Measurements from ENCODE around the gene QRFPR.
"Not testable (repeated sequence)": the region's sequence is repeated elsewhere in the genome, so short reads cannot be mapped to it uniquely, and the experiment has no call there.

QRFPR gene

DNA sequence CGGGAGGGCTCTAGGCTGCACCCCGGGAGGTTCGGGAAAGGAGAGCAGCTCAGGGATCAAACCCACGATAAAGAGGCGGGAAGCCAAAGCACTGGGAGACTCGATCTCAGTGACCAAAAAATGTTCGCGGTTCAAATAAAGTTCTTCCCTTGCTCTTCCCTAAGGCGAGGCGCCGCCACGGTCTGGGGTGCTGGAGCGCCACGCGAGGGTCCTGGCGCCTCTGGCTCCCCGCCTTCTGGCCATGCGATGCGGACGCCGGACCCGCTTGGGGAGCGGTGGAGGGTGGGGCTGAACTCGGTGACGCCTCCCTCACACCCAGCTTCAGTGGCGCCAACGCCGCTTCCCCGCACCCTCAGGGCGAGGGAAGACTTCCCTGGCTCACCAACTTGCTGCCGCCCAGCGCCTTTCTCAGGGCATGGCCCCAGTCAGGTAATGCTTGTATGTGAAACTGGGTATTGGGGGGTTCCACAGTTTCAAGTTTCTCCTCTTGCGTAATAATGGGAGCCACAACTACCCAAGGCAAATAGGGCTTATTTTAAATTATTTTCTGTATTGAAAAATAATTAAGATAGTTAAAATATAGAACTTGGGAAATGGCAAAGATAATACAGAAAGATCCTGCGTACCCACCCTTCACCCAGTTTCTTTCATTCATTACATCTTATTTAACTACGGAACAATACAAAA, at the start of gene QRFPR:
QRFPR (minus strand) TSS at position 243 of the 687 bp plus-strand sequence. CDS start 371 bp downstream, outside the sequence.
- intact Hi-C loops (cut with DNase I; ENCODE audit: low total_unique reads), result no loop called here

DNA sequence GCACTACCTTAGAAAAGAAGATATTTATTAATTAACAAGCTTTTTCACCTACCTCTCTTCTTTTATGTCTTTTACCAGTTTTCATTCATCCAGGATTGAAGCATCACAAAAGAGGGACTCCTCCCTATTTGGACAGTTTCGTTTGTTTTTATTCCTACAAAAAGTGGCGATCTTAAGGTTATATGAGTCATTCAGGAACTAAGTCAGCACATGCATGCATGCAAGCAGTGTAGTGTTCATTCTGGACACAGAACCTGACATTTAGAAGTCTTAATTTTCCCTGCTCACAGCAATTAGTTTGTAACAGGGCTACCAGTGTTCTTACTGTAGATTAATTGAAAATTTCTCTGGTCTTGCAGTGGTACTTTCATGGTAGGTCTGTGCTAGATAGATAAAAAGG, 47.9 kb upstream of the QRFPR start:
- no peaks in the 10 kb centered on the region for H3K4me1 ChIP-seq
- DNase-seq, result no peak
- H3K9me3 ChIP-seq, result no peaks in the 10 kb centered on the region
- no peak overlapping the region for H3K4me3 ChIP-seq
- H3K27ac ChIP-seq, result no peak overlapping the region
- TF ChIP-seq, protein P1, sequence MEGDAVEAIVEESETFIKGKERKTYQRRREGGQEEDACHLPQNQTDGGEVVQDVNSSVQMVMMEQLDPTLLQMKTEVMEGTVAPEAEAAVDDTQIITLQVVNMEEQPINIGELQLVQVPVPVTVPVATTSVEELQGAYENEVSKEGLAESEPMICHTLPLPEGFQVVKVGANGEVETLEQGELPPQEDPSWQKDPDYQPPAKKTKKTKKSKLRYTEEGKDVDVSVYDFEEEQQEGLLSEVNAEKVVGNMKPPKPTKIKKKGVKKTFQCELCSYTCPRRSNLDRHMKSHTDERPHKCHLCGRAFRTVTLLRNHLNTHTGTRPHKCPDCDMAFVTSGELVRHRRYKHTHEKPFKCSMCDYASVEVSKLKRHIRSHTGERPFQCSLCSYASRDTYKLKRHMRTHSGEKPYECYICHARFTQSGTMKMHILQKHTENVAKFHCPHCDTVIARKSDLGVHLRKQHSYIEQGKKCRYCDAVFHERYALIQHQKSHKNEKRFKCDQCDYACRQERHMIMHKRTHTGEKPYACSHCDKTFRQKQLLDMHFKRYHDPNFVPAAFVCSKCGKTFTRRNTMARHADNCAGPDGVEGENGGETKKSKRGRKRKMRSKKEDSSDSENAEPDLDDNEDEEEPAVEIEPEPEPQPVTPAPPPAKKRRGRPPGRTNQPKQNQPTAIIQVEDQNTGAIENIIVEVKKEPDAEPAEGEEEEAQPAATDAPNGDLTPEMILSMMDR (IDR thresholded peaks at IDR 0.05), result no peak
- H3K27me3 ChIP-seq, result no peaks in the 10 kb centered on the region
- no peaks in the 10 kb centered on the region for H3K36me3 ChIP-seq
- intact Hi-C loops (cut with DNase I; ENCODE audit: low total_unique reads), result no loop called here

More for the DNA sequence above, at the start of gene QRFPR:
- H3K4me3 ChIP-seq, result peak within 1 kb of the TSS; percentile 1 to 38
- peaks cover 0 to 11% (median 9%) of the 10 kb centered on the region in 4 donors for H3K4me1 ChIP-seq
- no peaks in the 10 kb centered on the region for H3K9me3 ChIP-seq
- H3K36me3 ChIP-seq, result no peaks in the 10 kb centered on the region
- H3K27me3 ChIP-seq, result peaks cover 0 to 23% of the 10 kb centered on the region in 2 donors
- DNase-seq, result no peak
- TF ChIP-seq, protein P1 (IDR thresholded peaks at IDR 0.05), result no peak
- H3K27ac ChIP-seq, result no peak within 1 kb of the TSS

DNA sequence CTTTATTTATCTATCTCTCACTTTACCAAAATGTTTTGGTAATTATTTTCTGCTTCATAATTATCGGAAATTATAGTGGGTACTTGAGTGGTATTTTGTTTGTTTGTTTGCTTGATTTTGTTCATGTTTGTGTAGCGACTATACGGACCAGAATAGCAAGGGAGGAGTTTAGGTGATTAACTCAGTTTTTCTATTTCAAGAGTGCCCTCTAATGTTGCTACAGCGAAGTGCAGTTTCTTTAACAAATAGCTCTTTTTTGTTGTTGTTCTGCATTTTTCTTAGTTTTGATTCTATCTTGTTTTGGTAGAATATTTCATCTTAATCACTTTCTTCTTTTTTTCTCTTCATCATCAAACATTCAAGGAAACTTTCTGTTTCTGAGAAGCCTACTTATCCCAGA, 40.8 kb upstream of the QRFPR start:
- H3K27me3 ChIP-seq, result no peaks in the 10 kb centered on the region
- no peak overlapping the region for H3K27ac ChIP-seq
- TF ChIP-seq, protein P1 (IDR thresholded peaks at IDR 0.05), result no peak
- intact Hi-C loops (cut with DNase I; ENCODE audit: low total_unique reads), result no loop called here
- no peak overlapping the region for H3K4me3 ChIP-seq
- no peaks in the 10 kb centered on the region for H3K36me3 ChIP-seq
- H3K4me1 ChIP-seq, result no peaks in the 10 kb centered on the region
- DNase-seq, result no peak
- H3K9me3 ChIP-seq, result no peaks in the 10 kb centered on the region

DNA sequence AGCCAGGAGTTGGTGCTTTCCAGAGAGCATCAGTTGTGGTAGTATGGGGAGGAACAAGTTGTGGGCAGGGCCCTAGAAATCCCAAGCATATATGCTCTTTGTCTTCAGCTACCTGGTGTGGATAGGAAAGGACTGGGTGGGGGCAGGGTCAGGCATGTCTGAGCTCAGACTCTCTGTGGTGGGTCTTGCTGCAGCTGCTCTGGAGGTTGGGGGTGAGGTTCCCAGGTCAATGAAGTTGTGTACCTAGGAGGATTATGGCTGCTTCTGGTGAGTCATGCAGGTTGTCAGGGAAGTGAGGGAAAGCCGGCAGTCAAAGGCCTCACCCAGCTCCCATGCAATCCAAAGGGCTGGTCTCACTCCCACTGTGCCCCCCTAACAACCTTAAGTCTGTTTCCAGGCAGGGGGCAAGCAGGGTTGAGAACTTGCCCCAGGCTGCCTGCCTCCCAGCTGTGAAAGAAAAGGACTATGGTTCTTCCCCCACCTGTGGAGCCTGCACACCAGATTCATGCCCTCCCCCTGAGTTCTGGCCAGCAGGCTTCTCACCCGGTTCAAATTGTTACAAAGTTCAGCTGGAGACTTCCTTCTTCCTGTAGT, 30.4 kb upstream of the QRFPR start:
- no peaks in the 10 kb centered on the region for H3K27me3 ChIP-seq
- intact Hi-C loops (cut with DNase I; ENCODE audit: low total_unique reads), result no loop called here
- no peak for DNase-seq
- no peak overlapping the region for H3K4me3 ChIP-seq
- TF ChIP-seq, protein P1 (IDR thresholded peaks at IDR 0.05), result no peak
- H3K4me1 ChIP-seq, result no peaks in the 10 kb centered on the region
- no peaks in the 10 kb centered on the region for H3K36me3 ChIP-seq
- no peak overlapping the region for H3K27ac ChIP-seq
- peaks cover 0 to 4% (median 0%) of the 10 kb centered on the region in 3 donors for H3K9me3 ChIP-seq

DNA sequence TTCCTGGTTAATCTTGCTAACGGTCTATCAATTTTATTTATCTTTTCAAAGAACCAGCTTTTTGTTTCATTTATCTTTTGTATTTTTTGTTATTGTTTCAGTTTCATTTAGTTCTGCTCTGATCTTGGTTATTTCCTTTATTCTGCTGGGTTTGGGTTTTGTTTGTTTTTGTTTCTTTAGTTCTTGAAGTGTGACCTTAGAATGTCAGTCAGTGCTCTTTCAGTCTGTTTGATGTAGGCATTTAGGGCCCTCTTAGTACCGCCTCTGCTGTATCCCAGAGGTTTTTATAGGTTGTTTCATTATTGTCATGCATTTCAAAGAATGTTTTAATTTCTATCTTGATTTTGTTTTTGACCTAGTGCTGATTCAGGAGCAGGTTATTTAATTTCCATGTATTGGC, 27.7 kb upstream of the QRFPR start:
- H3K9me3 ChIP-seq; intact Hi-C loops (cut with DNase I; ENCODE audit: low total_unique reads); H3K27me3 ChIP-seq; DNase-seq; H3K4me1 ChIP-seq; H3K36me3 ChIP-seq; H3K4me3 ChIP-seq; H3K27ac ChIP-seq: not testable (repeated sequence)

DNA sequence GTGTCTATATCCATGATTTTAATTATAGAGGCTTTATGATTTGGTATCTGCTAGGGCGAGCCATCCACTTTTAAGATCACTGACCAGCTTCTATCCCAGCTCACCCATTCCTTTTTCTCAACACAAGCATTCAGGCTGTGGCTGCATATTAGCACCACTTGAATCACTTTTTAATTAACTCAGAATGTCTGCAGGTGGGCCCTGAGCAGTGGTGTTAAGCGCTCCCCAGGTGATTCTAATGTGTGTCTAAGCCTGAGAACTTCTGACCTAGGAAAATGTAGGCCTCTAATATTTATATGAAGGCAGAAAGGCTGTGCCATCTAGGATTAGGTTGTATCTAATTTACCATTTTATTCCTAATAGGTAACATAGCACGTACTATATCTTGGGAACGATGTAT, 19.8 kb upstream of the QRFPR start:
- H3K27me3 ChIP-seq, result no peaks in the 10 kb centered on the region
- H3K4me3 ChIP-seq, result no peak overlapping the region
- H3K36me3 ChIP-seq, result no peaks in the 10 kb centered on the region
- intact Hi-C loops (cut with DNase I; ENCODE audit: low total_unique reads), result no loop called here
- DNase-seq, result no peak
- H3K4me1 ChIP-seq, result no peaks in the 10 kb centered on the region
- H3K9me3 ChIP-seq, result peaks cover 0 to 4% (median 0%) of the 10 kb centered on the region in 3 donors
- TF ChIP-seq, protein P1 (IDR thresholded peaks at IDR 0.05), result no peak
- no peak overlapping the region for H3K27ac ChIP-seq

All from tibial artery (tissue), 4 donors.